NB4 (cell line): ENCODE results near the gene SOX13.

Experiments used
- DNase-seq: peaks from one replicate; pipeline ENCODE4 v3.0.0; 2010; ENCODE audit warnings: low read depth
- H3K4me3 ChIP-seq: one replicate; pipeline ENCODE4 v1.5.1; 2011; ENCODE audit warnings: mild to moderate bottlenecking, low read depth, low read length, moderate library complexity
- MYC ChIP-seq: IDR thresholded peaks from 2 replicates; pipeline ENCODE4 v1.6.1; 2011; ENCODE audit warnings: low read depth, low read length
- POLR2A ChIP-seq: IDR thresholded peaks from 2 replicates; pipeline ENCODE4 v1.6.1; 2011; ENCODE audit warnings: mild to moderate bottlenecking; ENCODE audit not compliant: insufficient read length; ENCODE audit errors: extremely low read depth
- TF ChIP-seq, protein P1 (sequence below): IDR thresholded peaks from one replicate; pipeline ENCODE4 v1.5.1; 2012; ENCODE audit warnings: low read depth, low read length
- TF ChIP-seq, protein P2 (sequence below): IDR thresholded peaks from 2 replicates; pipeline ENCODE4 v1.6.1; 2011; ENCODE audit warnings: low read depth, low read length

SOX13 gene

GRCh38 chr1:204081164-204081790 lies 8.4 kb downstream of the SOX13 start:
- TF ChIP-seq MYC = no peak
- TF ChIP-seq, protein P1, sequence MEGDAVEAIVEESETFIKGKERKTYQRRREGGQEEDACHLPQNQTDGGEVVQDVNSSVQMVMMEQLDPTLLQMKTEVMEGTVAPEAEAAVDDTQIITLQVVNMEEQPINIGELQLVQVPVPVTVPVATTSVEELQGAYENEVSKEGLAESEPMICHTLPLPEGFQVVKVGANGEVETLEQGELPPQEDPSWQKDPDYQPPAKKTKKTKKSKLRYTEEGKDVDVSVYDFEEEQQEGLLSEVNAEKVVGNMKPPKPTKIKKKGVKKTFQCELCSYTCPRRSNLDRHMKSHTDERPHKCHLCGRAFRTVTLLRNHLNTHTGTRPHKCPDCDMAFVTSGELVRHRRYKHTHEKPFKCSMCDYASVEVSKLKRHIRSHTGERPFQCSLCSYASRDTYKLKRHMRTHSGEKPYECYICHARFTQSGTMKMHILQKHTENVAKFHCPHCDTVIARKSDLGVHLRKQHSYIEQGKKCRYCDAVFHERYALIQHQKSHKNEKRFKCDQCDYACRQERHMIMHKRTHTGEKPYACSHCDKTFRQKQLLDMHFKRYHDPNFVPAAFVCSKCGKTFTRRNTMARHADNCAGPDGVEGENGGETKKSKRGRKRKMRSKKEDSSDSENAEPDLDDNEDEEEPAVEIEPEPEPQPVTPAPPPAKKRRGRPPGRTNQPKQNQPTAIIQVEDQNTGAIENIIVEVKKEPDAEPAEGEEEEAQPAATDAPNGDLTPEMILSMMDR = no peak
- TF ChIP-seq POLR2A = no peak
- TF ChIP-seq, protein P2, sequence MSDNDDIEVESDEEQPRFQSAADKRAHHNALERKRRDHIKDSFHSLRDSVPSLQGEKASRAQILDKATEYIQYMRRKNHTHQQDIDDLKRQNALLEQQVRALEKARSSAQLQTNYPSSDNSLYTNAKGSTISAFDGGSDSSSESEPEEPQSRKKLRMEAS = no peak
- no peak for DNase-seq
- no peak overlapping the region for H3K4me3 ChIP-seq

DNA sequence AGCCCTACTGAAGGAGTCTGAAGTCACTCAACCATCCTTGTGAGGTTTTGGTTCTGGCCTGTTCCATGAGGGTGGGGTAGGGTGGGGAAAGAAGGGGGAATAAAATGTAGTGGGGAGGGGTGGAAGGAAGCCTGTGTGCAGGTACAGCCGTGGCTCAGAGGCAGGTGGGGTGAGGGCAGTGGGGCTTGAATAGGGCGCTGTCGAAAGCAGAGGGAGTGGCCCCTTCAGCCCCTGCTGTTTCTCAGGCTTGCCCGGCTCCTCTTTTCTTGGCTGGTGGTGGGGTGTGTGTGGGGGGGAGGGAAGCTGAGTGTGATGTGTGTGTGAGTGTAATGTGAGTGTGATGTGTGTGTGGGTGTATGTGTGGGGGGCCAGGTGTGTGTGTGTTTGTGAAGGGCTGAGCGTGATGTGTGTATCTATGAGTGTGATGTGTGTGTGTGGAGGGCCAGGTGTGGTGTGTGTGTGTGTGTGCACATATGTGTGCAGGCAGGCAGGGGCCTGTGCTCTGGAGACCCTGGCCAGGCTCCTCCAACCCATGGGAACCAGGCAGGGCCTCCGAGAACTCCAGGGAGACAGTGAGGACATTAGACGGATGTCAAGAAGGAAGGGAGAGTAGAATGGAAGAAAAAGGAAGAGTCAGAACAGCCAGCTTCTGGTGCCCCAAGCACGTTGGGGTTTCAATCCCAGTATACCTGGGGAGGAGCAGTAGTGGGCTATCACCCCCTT lies 9.0 kb downstream of the SOX13 start:
- DNase-seq = no peak
- no peak overlapping the region for H3K4me3 ChIP-seq
- TF ChIP-seq, protein P1 = no peak
- TF ChIP-seq MYC = no peak
- TF ChIP-seq, protein P2 = no peak
- TF ChIP-seq POLR2A = no peak

- no peak for DNase-seq
- H3K4me3 ChIP-seq = no peak overlapping the region
- TF ChIP-seq MYC = no peak
- TF ChIP-seq, protein P2 = no peak
- TF ChIP-seq, protein P1 = no peak
- TF ChIP-seq POLR2A = no peak
Measured at GRCh38 chr1:204083491-204083890, 10.6 kb downstream of the SOX13 start.

- no peak for DNase-seq
- no peak overlapping the region for H3K4me3 ChIP-seq
Measured at GRCh38 chr1:204084247-204084772, 11.4 kb downstream of the SOX13 start.

GRCh38 chr1:204085876-204086275 lies 13.0 kb downstream of the SOX13 start:
- DNase-seq = no peak
- TF ChIP-seq MYC (no peak), POLR2A (no peak)
- TF ChIP-seq, protein P2 = no peak
- TF ChIP-seq, protein P1 = no peak
- H3K4me3 ChIP-seq = no peak overlapping the region

More at GRCh38 chr1:204084247-204084772, 11.4 kb downstream of the SOX13 start:
- TF ChIP-seq, protein P1 = no peak
- no peak for TF ChIP-seq MYC
- no peak for TF ChIP-seq POLR2A
- TF ChIP-seq, protein P2 = no peak
